GM18873 (cell line): ENCODE results near the gene ASCC2.
A peak's percentile ranks its signal among the peaks of the same experiment; 100 is the strongest.

Source experiments
- ATAC-seq: cut with Tn5 transposase; IDR thresholded peaks from one replicate; pipeline ENCODE4 v1.9.1; 2021; ENCODE audit warnings: mild to moderate bottlenecking, moderate library complexity, moderate number of reproducible peaks; ENCODE audit not compliant: unreplicated experiment, low FRiP score

Gene ASCC2

DNA sequence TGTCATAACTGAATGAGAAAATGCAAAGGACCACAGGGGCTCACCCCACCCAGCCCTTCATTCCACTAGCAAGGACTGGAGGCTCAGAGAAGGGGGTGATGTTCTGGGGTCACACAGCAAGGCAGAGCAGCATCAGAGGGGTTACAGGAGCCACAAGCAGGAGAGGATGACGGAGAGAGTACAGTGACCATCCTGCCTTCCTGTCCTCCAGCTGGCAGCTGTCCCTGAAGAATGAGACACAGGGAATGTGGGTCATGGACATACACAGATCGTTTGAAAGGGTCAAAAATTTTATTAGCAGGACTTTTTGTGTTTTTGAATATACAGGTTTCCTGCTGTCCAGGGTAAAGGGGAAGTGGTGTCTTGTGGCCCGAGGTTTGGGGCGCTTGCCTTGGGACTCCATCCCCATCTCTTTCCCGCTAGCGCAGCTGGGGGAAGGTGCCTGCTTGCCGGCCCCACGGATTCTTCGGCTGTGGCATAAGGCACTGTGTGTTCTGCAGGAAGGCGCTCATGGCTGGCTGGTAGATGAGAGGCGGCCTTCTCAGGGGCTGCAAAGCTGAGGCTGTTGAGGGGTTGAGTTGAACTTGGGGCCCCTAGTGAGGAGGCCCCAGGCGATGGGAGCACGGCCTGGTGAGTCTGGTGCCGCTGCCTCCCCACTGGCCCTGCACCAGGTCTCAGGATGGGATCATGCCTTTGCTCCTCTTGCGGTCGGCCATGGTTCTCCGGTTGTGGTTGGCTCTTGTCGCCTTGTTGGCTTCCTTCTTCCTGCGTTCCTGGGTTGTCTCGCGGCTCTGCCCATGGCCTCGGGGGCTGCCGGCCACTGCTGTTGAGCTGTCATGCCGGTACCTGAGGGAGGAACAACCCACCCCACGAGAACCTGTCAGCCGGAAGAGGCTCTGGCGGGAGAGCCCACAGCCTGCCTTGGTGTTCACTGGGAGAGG lies 49.5 kb downstream of the ASCC2 start:
- no peak for ATAC-seq

- no peak for ATAC-seq
These were observed 50.6 kb downstream of the ASCC2 start for GRCh38 chr22:29787371-29787980.

DNA sequence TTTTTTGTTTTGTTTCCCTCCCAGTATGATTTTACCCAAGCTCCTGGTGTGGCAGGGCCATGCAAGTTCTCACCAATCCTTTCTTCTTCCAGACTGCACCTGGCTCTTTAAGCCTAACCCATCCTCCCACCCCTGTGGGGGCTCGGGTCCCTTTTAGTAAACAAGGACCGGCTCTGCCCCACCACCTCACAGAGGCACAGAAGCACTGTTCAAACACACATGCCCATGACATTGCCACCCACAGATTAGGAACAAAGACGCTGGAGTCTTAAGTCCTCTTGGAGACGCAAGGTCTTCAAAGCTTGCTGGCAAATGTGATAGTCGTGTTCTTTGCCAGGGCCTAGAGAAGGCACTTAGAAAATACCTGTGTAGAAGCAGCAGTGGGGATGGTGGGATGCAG lies 52.0 kb downstream of the ASCC2 start:
- ATAC-seq = no peak

DNA sequence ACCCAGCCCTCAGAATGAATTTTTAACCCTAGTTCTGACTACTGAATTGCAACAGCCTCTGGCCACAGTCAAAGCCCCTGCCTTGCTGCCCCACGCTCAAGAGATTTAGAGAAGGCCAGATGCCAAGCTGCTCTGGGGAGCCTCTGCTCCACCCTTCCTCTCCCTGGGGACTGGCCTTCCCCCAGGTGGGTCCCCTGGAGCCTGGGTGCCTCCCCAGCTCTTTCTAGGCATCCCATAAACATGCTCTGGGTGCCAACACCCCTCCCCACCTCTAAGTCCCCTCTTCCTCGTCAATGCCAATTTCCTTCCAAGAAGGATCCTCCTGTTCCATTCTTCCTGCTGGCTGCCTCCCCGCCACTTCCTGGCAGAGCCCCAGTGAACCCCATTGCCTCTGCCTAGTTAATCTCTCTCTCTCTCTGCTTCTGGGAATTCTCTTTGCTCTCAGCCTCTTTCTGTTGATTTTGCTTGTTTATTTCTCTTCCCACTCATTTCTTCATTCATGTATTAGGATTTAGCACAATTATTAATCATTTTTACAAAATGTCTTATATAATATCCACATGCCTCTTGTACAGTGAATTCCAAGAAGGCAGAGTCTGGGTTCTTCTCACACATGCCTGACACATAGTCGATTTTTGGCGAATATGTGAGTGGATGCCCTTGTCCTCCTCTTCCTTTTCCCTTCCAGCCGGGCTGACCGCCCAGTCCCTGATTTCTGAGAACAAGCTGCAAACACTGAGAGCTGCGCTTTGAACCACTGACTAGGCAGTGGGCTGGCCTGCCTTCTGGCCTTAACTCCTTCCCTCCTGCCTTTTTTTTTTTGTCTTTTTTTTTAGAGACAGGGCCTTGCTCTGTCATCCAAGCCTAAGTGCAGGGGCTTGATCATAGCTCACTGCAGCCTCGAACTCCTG lies 53.4 kb downstream of the ASCC2 start:
- no peak for ATAC-seq

DNA sequence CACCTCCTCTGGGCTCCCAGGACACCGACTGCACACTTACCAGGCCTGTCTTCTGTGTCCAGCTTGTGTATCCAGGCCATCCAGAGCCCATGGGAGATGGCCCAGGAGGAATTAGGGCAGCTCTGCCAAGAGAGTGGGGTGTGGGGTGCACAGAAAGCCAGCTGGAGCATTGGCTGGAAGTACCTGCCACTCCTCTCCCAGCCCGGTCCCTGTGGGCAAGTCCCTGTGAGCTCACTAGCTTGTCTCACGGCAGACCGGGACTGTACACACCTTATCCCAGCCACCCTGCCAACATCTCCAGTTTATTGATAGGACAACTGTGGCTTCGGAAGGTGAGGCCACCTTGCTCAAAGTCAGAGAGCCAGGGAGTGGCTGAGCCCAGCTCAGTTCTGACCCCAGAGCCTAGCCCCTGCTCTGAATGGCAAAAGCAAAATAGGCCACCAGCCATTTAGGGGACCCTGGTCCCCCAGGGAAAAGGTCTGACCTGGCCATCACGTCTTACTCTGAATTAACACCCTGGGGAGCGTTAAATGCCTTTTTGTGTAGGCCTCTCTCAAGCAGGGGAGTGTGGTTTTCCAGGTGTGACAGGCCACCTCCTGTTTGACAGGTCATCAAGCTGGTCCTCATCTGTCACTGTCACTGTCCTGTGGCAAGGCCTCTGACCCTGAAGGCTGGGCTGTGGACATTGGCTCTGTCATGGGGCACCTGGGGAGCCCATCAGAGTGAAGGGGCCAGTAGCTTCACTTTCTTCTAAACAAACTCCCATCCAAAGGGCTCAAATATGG lies 55.8 kb downstream of the ASCC2 start:
- no peak for ATAC-seq

GRCh38 chr22:29780748-29781676 lies 57.1 kb downstream of the ASCC2 start:
- no peak for ATAC-seq

GRCh38 chr22:29780220-29780619 lies 57.9 kb downstream of the ASCC2 start:
- no peak for ATAC-seq

GRCh38 chr22:29773233-29773632 lies 64.8 kb downstream of the ASCC2 start:
- no peak for ATAC-seq

GRCh38 chr22:29772170-29772641 lies 65.9 kb downstream of the ASCC2 start:
- ATAC-seq = no peak

- no peak for ATAC-seq
These were observed 68.3 kb downstream of the ASCC2 start for GRCh38 chr22:29769723-29770321.

- no peak for ATAC-seq
These were observed 69.9 kb downstream of the ASCC2 start for GRCh38 chr22:29768052-29768693.

DNA sequence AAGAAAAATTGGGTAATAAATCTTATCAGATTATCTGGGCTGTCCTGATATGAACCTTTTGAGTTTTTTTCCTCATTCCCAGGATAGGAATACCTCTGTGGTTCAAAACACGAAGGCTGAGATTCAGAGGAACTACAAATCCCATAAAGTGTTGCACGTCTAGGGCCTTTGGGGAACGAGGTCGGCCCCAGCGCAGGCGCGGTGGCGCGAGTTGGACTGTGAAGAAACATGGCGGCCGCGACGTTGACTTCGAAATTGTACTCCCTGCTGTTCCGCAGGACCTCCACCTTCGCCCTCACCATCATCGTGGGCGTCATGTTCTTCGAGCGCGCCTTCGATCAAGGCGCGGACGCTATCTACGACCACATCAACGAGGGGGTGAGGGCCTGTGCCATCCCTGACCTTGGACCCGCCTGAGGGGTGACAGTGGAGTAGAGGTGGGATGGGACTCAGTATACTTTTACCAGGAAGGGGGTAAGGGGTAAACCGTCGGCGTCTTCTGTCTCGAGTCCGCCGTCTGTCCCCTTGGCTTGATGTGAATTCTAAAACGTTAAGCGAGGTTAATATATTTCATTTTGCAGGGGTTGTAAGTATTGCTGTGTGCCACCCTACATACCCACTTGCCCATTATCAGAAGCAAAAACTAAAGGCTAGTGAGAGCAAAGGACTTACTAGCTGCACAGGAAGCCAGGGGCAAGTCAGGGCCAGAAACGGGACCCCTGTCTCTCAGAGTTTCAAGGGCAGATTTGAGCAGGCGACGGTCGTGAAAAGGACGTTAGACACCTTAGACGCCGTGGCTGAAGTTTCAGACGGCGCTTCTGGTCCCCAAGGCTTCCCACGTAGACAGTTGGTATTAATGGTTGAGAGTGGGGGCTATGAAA lies 70.7 kb downstream of the ASCC2 start, which contains the start of gene UQCR10:
UQCR10 (plus strand) TSS at position 199 of the 881 bp plus-strand sequence; CDS start at position 229, 30 bp downstream.
- ATAC-seq = peak; percentile 49

DNA sequence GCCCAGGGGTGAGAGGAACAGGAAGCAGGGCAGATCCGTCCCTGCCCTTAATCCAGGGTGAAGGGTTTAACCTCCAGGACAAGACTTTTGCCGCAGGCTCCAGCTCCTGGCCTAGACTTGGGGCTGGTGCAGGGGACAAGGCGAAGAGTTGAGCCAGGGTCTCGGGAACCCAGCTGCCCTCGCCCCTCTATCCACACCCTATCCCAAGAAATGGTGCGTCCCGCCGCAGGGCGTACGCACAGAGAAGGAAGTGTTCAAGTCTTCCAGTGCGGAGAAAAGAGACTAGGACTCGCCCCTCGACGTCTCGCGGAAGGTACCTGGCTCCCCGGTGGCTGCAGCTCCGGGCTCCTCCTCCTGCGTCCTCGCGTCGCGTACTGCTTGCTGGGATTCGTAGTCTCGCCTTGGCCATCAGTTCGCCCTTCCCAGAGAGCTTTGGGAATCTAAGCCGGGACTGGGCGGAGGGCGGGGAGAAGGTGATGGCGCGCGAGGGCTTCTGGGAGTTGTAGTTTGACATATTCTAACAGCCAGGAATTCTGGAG lies 71.4 kb downstream of the ASCC2 start, which contains the start of gene ZMAT5:
ZMAT5 (minus strand) TSS at position 376 of the 539 bp plus-strand sequence. CDS start 18,463 bp downstream, outside the sequence.
- peak; percentile 74 for ATAC-seq

DNA sequence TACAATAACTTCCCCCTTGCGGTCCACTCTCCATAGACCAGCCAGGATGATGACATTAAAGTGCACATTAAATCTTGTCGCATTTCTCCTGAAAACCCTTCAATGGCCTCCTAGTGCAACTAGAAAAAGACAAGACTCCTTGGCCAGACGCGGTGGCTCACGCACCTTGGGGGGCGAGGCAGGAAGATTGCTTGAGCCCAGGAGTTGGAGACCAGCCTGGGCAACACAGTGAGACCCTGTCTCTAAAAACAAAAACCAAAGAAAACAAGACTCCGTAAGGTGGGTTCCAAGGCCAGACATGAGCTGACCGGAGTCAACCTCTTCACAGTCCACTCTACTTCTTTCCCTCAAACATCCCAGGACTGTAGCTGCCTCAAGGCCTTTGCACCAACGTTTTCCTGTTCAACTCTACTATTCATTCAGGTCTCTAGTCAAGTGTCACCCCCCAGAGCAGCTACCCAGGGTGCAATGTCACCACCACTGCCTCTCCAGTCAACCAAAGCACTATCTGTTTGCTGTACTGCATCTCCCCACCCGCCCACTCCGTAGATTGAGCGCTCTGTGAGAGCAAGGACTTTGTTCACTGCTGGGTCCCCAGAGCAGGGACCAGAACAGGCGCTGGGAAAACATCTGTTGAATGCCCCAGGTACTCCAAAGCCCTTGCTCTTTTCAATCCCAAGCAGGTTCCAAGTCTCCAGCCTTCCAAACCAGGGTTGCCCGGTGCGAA lies 72.0 kb downstream of the ASCC2 start:
- ATAC-seq = peak; percentile 18

DNA sequence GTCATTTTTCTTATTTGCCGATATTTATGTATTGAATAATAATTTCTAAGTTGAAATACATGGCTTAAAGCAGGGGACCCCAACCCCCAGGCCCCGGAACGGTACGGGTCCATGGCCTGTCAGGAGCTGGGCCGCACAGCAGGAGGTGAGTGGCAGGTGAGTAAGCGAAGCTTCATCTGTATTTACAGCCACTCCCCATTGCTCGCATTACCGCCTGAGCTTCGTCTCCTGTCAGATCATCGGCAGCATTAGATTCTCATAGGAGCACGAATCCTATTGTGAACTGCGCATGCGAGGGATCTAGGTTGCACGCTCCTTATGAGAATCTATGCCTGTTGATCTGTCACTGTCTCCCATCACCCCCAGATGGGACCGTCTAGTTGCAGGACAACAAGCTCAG lies 75.8 kb downstream of the ASCC2 start:
- no peak for ATAC-seq

DNA sequence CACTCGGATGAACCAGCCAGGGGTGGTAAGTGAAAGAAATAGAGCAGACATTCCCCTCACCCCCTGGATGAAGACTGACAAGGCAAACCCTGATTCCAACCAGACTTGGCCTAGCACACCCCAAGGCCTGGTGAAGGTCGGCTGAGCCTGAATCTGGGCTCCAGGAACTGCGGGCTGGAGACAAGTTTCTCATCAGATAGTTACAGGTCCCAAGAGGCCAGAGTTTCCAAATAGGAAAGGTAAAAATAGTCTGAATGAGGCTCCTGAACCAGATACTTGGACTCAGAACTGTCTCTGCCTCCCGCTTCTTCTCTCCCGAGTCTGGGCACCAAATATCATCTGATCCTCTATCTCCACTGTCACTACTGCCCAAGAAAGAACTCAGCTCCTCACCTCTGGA lies 79.1 kb downstream of the ASCC2 start:
- ATAC-seq = no peak
